ENCODE results near the gene CCDC51.
A peak's percentile ranks its signal among the peaks of the same experiment; 100 is the strongest.

The CCDC51 gene

GRCh38 chr3:48446043-48446424 lies 6.1 kb upstream of the CCDC51 start:
- peaks cover 19 to 34% (median 27%) of the 10 kb centered on the region in 4 experiments for H3K4me1 ChIP-seq (ENCODE audit: control extremely low read depth in 1 of 4, control insufficient read depth in 4 of 4, insufficient read depth in 4 of 4, low read length in 3 of 4)
- ChIA-PET CTCF (interaction anchor here (0.7 to 2.7 kb wide), 7 partner anchors 10 to 103 kb away, joined by 3 to 12 read pairs (median 5); no protein-coding TSS in a partner anchor), POLR2A (interaction anchor here (0.5 to 1.2 kb wide), 4 partner anchors 10 to 118 kb away, joined by 3 to 5 read pairs (median 4); no protein-coding TSS in a partner anchor)
- WGBS (ENCODE audit: insufficient coverage): 23% methylated on average over 4 of the region's 6 CpGs
- H3K4me3 ChIP-seq (ENCODE audit: control insufficient read depth in 1 of 7, extremely low read depth in 1 of 7, insufficient read depth in 4 of 7, low read depth in 2 of 7, low read length in 6 of 7): peak overlapping the region; percentile 80 to 96 (median 92)
- peak overlapping the region in 1 of 2 experiments; percentile 80 for H3K27ac ChIP-seq (ENCODE audit: insufficient read depth in 1 of 2, low read depth in 1 of 2, low read length in 2 of 2, poor library complexity in 1 of 2, severe bottlenecking in 2 of 2)
- no peaks in the 10 kb centered on the region for H3K9me3 ChIP-seq (ENCODE audit: control extremely low read depth in 1 of 5, control insufficient read depth in 4 of 5, insufficient read depth in 2 of 5, low read depth in 1 of 5, low read length in 4 of 5)
- peaks cover 4 to 27% (median 16%) of the 10 kb centered on the region in 4 experiments for H3K36me3 ChIP-seq (ENCODE audit: control insufficient read depth in 4 of 4, insufficient read depth in 4 of 4, low read length in 3 of 4)
- DNase-seq: no peak
- no peaks in the 10 kb centered on the region for H3K27me3 ChIP-seq (replicated peaks in 2 of 5; ENCODE audit: control insufficient read depth in 4 of 5, insufficient read depth in 5 of 5, low read length in 4 of 5)

- H3K36me3 ChIP-seq (ENCODE audit: control insufficient read depth in 4 of 4, insufficient read depth in 4 of 4, low read length in 3 of 4): peaks cover 4 to 26% (median 14%) of the 10 kb centered on the region in 4 experiments
- H3K9me3 ChIP-seq (ENCODE audit: control extremely low read depth in 1 of 5, control insufficient read depth in 4 of 5, insufficient read depth in 2 of 5, low read depth in 1 of 5, low read length in 4 of 5): no peaks in the 10 kb centered on the region
- H3K27ac ChIP-seq (ENCODE audit: insufficient read depth in 1 of 2, low read depth in 1 of 2, low read length in 2 of 2, poor library complexity in 1 of 2, severe bottlenecking in 2 of 2): no peak overlapping the region
- peak overlapping the region in 5 of 7 experiments; percentile 84 to 96 (median 92) for H3K4me3 ChIP-seq (ENCODE audit: control insufficient read depth in 1 of 7, extremely low read depth in 1 of 7, insufficient read depth in 4 of 7, low read depth in 2 of 7, low read length in 6 of 7)
- ChIA-PET CTCF (interaction anchor here (0.6 to 2.7 kb wide), 8 partner anchors 9 to 213 kb away, joined by 3 to 12 read pairs (median 4); no protein-coding TSS in a partner anchor), POLR2A (interaction anchor here (0.5 to 0.7 kb wide), 3 partner anchors 31 to 1892 kb away, joined by 3 to 4 read pairs (median 3); no protein-coding TSS in a partner anchor)
- peaks cover 19 to 40% (median 30%) of the 10 kb centered on the region in 4 experiments for H3K4me1 ChIP-seq (ENCODE audit: control extremely low read depth in 1 of 4, control insufficient read depth in 4 of 4, insufficient read depth in 4 of 4, low read length in 3 of 4)
- WGBS (ENCODE audit: insufficient coverage): 96% methylated on average over 4 of the region's 6 CpGs
- DNase-seq: no peak
- no peaks in the 10 kb centered on the region for H3K27me3 ChIP-seq (replicated peaks in 2 of 5; ENCODE audit: control insufficient read depth in 4 of 5, insufficient read depth in 5 of 5, low read length in 4 of 5)
Observed at GRCh38 chr3:48445277-48445882, 5.5 kb upstream of the CCDC51 start.

- CTCF ChIA-PET: interaction anchor here (0.6 to 1.0 kb wide), 4 partner anchors 25 to 180 kb away, joined by 3 to 4 read pairs (median 3); partner anchors contain the start of gene TMEM89
Observed at GRCh38 chr3:48441940-48442339, 2.0 kb upstream of the CCDC51 start.

GRCh38 chr3:48440590-48440958 lies 655 bp upstream of the CCDC51 start:
- Histone ChIP-seq H3K36me3 (ENCODE audit: control insufficient read depth in 4 of 4, insufficient read depth in 4 of 4, low read length in 3 of 4) (peaks cover 4 to 23% (median 14%) of the 10 kb centered on the region in 4 experiments), H3K4me1 (ENCODE audit: control extremely low read depth in 1 of 4, control insufficient read depth in 4 of 4, insufficient read depth in 4 of 4, low read length in 3 of 4) (peaks cover 8 to 40% (median 23%) of the 10 kb centered on the region in 4 experiments), H3K27me3 (replicated peaks in 2 of 5; ENCODE audit: control insufficient read depth in 4 of 5, insufficient read depth in 5 of 5, low read length in 4 of 5) (no peaks in the 10 kb centered on the region), H3K27ac (ENCODE audit: insufficient read depth in 1 of 2, low read depth in 1 of 2, low read length in 2 of 2, poor library complexity in 1 of 2, severe bottlenecking in 2 of 2) (peak overlapping the region; percentile 73 to 88), H3K9me3 (ENCODE audit: control extremely low read depth in 1 of 5, control insufficient read depth in 4 of 5, insufficient read depth in 2 of 5, low read depth in 1 of 5, low read length in 4 of 5) (no peaks in the 10 kb centered on the region), H3K4me3 (ENCODE audit: control insufficient read depth in 1 of 7, extremely low read depth in 1 of 7, insufficient read depth in 4 of 7, low read depth in 2 of 7, low read length in 6 of 7) (peak overlapping the region; percentile 71 to 99 (median 87))
- ChIA-PET POLR2A (interaction anchor here (1.1 to 1.4 kb wide), 3 partner anchors 33 to 252 kb away, joined by 3 to 4 read pairs (median 3); partner anchors contain the start of gene CDC25A), CTCF (interaction anchor here (0.7 to 2.7 kb wide), 12 partner anchors 11 to 209 kb away, joined by 3 to 24 read pairs (median 3); a partner anchor contains a TSS)
- 4% methylated on average over 21 of the region's 21 CpGs for WGBS (ENCODE audit: insufficient coverage)
- peak in 2 of 3 donors; percentile 11 to 26 for DNase-seq

More at GRCh38 chr3:48441940-48442339, 2.0 kb upstream of the CCDC51 start:
- no peaks in the 10 kb centered on the region for H3K27me3 ChIP-seq (replicated peaks in 2 of 5; ENCODE audit: control insufficient read depth in 4 of 5, insufficient read depth in 5 of 5, low read length in 4 of 5)
- H3K27ac ChIP-seq (ENCODE audit: insufficient read depth in 1 of 2, low read depth in 1 of 2, low read length in 2 of 2, poor library complexity in 1 of 2, severe bottlenecking in 2 of 2): peak overlapping the region in 1 of 2 experiments; percentile 88
- no peaks in the 10 kb centered on the region for H3K9me3 ChIP-seq (ENCODE audit: control extremely low read depth in 1 of 5, control insufficient read depth in 4 of 5, insufficient read depth in 2 of 5, low read depth in 1 of 5, low read length in 4 of 5)
- no peak for DNase-seq
- peaks cover 4 to 23% (median 14%) of the 10 kb centered on the region in 4 experiments for H3K36me3 ChIP-seq (ENCODE audit: control insufficient read depth in 4 of 4, insufficient read depth in 4 of 4, low read length in 3 of 4)
- POLR2A ChIA-PET: no interaction called here
- 83% methylated on average over 4 of the region's 6 CpGs for WGBS (ENCODE audit: insufficient coverage)
- H3K4me1 ChIP-seq (ENCODE audit: control extremely low read depth in 1 of 4, control insufficient read depth in 4 of 4, insufficient read depth in 4 of 4, low read length in 3 of 4): peaks cover 14 to 41% (median 25%) of the 10 kb centered on the region in 4 experiments
- peak overlapping the region in 2 of 7 experiments; percentile 84 to 95 for H3K4me3 ChIP-seq (ENCODE audit: control insufficient read depth in 1 of 7, extremely low read depth in 1 of 7, insufficient read depth in 4 of 7, low read depth in 2 of 7, low read length in 6 of 7)

- H3K4me1 ChIP-seq (ENCODE audit: control extremely low read depth in 1 of 4, control insufficient read depth in 4 of 4, insufficient read depth in 4 of 4, low read length in 3 of 4): peaks cover 8 to 37% (median 22%) of the 10 kb centered on the region in 4 experiments
- WGBS (ENCODE audit: insufficient coverage): 87% methylated on average over 2 of the region's 4 CpGs
Observed at GRCh38 chr3:48437812-48438211, 2.1 kb downstream of the CCDC51 start.

GRCh38 chr3:48436855-48437254 lies 3.1 kb downstream of the CCDC51 start:
- Histone ChIP-seq H3K9me3 (ENCODE audit: control extremely low read depth in 1 of 5, control insufficient read depth in 4 of 5, insufficient read depth in 2 of 5, low read depth in 1 of 5, low read length in 4 of 5) (no peaks in the 10 kb centered on the region), H3K27me3 (replicated peaks in 2 of 5; ENCODE audit: control insufficient read depth in 4 of 5, insufficient read depth in 5 of 5, low read length in 4 of 5) (no peaks in the 10 kb centered on the region), H3K4me1 (ENCODE audit: control extremely low read depth in 1 of 4, control insufficient read depth in 4 of 4, insufficient read depth in 4 of 4, low read length in 3 of 4) (peaks cover 8 to 35% (median 21%) of the 10 kb centered on the region in 4 experiments), H3K36me3 (ENCODE audit: control insufficient read depth in 4 of 4, insufficient read depth in 4 of 4, low read length in 3 of 4) (peaks cover 5 to 34% (median 17%) of the 10 kb centered on the region in 4 experiments), H3K27ac (ENCODE audit: insufficient read depth in 1 of 2, low read depth in 1 of 2, low read length in 2 of 2, poor library complexity in 1 of 2, severe bottlenecking in 2 of 2) (peak overlapping the region in 1 of 2 experiments; percentile 22), H3K4me3 (ENCODE audit: control insufficient read depth in 1 of 7, extremely low read depth in 1 of 7, insufficient read depth in 4 of 7, low read depth in 2 of 7, low read length in 6 of 7) (no peak overlapping the region)
- WGBS (ENCODE audit: insufficient coverage): 99% methylated on average over 6 of the region's 7 CpGs
- POLR2A ChIA-PET: interaction anchor here (1.3 kb wide), 1 partner anchor 36 kb away, joined by 8 read pairs; no protein-coding TSS in a partner anchor
- CTCF ChIA-PET: interaction anchor here (0.7 to 9.8 kb wide), 44 partner anchors 8 to 243 kb away, joined by 3 to 164 read pairs (median 6); partner anchors contain the start of genes ATRIP, SHISA5 and ZNF589
- DNase-seq: no peak

More at GRCh38 chr3:48437812-48438211, 2.1 kb downstream of the CCDC51 start:
- no peak for DNase-seq
- Histone ChIP-seq H3K27ac (ENCODE audit: insufficient read depth in 1 of 2, low read depth in 1 of 2, low read length in 2 of 2, poor library complexity in 1 of 2, severe bottlenecking in 2 of 2) (no peak overlapping the region), H3K36me3 (ENCODE audit: control insufficient read depth in 4 of 4, insufficient read depth in 4 of 4, low read length in 3 of 4) (peaks cover 4 to 32% (median 13%) of the 10 kb centered on the region in 4 experiments), H3K9me3 (ENCODE audit: control extremely low read depth in 1 of 5, control insufficient read depth in 4 of 5, insufficient read depth in 2 of 5, low read depth in 1 of 5, low read length in 4 of 5) (no peaks in the 10 kb centered on the region), H3K27me3 (replicated peaks in 2 of 5; ENCODE audit: control insufficient read depth in 4 of 5, insufficient read depth in 5 of 5, low read length in 4 of 5) (no peaks in the 10 kb centered on the region), H3K4me3 (ENCODE audit: control insufficient read depth in 1 of 7, extremely low read depth in 1 of 7, insufficient read depth in 4 of 7, low read depth in 2 of 7, low read length in 6 of 7) (no peak overlapping the region)
- CTCF ChIA-PET: interaction anchor here (1.1 to 9.8 kb wide), 6 partner anchors 13 to 205 kb away, joined by 3 to 164 read pairs (median 28); partner anchors contain the start of gene SHISA5
- POLR2A ChIA-PET: no interaction called here

All from common myeloid progenitor, CD34-positive (primary cell).